Liver (tissue), 9 donors: ENCODE data around the gene TTLL7. TPM values are rescaled to one million over a fixed set of nuclear protein-coding genes. Genes with fewer than 3 reads are reported as not detected.

Experiments
- DNase-seq: peaks from one replicate; pipeline ENCODE4 v3.0.0-alpha.2; 2017; ENCODE audit warnings: low spot score
- H3K27ac ChIP-seq, 2 donors: one replicate each; pipeline ENCODE4 v1.7.0; 2013; ENCODE audit warnings: inconsistent platforms in 2 of 2, low read length in 2 of 2, control low read depth in 1 of 2, low read depth in 1 of 2, mild to moderate bottlenecking in 1 of 2
- H3K27me3 ChIP-seq, 4 donors: one replicate each; pipeline versions ENCODE4 v1.6.1 to v1.7.0; 2013; ENCODE audit warnings: low read length in 3 of 4, inconsistent platforms in 1 of 4, mild to moderate bottlenecking in 1 of 4, moderate library complexity in 1 of 4; ENCODE audit not compliant: control insufficient read depth in 4 of 4, insufficient read depth in 4 of 4
- H3K36me3 ChIP-seq, 4 donors: one replicate each; pipeline versions ENCODE4 v1.6.1 to v1.7.0; 2013; ENCODE audit warnings: low read length in 3 of 4, mild to moderate bottlenecking in 3 of 4, low read depth in 1 of 4, moderate library complexity in 1 of 4; ENCODE audit not compliant: control insufficient read depth in 4 of 4, insufficient read depth in 3 of 4
- H3K4me1 ChIP-seq, 4 donors: one replicate each; pipeline versions ENCODE4 v1.6.1 to v1.7.0; 2013; ENCODE audit warnings: low read length in 3 of 4, mild to moderate bottlenecking in 3 of 4, moderate library complexity in 1 of 4; ENCODE audit not compliant: control insufficient read depth in 4 of 4, insufficient read depth in 4 of 4
- H3K4me3 ChIP-seq, 3 donors: one replicate each; pipeline versions ENCODE4 v1.6.1 to v1.7.0; 2013; ENCODE audit warnings: low read length in 3 of 3, control low read depth in 1 of 3, low read depth in 1 of 3, mild to moderate bottlenecking in 1 of 3
- H3K9ac ChIP-seq, 2 donors: one replicate each; pipeline ENCODE4 v1.7.0; 2013; ENCODE audit warnings: low read length in 2 of 2, mild to moderate bottlenecking in 2 of 2, moderate library complexity in 2 of 2, control low read depth in 1 of 2, low read depth in 1 of 2
- H3K9me3 ChIP-seq, 4 donors: one replicate each; pipeline versions ENCODE4 v1.6.1 to v1.7.0; 2013; ENCODE audit warnings: low read length in 3 of 4; ENCODE audit not compliant: control insufficient read depth in 4 of 4
- ATF3 ChIP-seq: IDR thresholded peaks from 2 replicates; pipeline ENCODE4 v1.6.1; 2016; ENCODE audit warnings: antibody characterized with exemption
- CTCF ChIP-seq: fragments of 150-350 bp; IDR thresholded peaks from 2 replicates; pipeline ENCODE4 v1.5.1; 2017; ENCODE audit warnings: improper control_type of control experiment, low read depth, low read length; ENCODE audit not compliant: missing input control
- EGR1 ChIP-seq, 2 donors: IDR thresholded peaks; 2 replicates each; pipeline ENCODE4 v1.6.1; 2016 to 2018; ENCODE audit warnings: antibody characterized with exemption in 2 of 2, low read depth in 2 of 2
- FOXA1 ChIP-seq: IDR thresholded peaks from 2 replicates; pipeline ENCODE4 v1.6.1; 2016; ENCODE audit warnings: antibody characterized with exemption
- FOXA2 ChIP-seq: IDR thresholded peaks from 2 replicates; pipeline ENCODE4 v1.6.1; 2016; ENCODE audit warnings: antibody characterized with exemption
- GABPA ChIP-seq, 2 donors: IDR thresholded peaks in 1 of 2; conservative IDR thresholded peaks in 1 of 2; 2 replicates each; pipeline ENCODE4 v1.6.1; 2016; ENCODE audit warnings: antibody characterized with exemption in 2 of 2, mild to moderate bottlenecking in 1 of 2, moderate library complexity in 1 of 2
- HNF4A ChIP-seq, 2 donors: conservative IDR thresholded peaks; 2 replicates each; pipeline ENCODE4 v1.6.1; 2016; ENCODE audit warnings: antibody characterized with exemption in 2 of 2, mild to moderate bottlenecking in 2 of 2
- HNF4G ChIP-seq: IDR thresholded peaks from 2 replicates; pipeline ENCODE4 v1.6.1; 2016; ENCODE audit warnings: antibody characterized with exemption
- JUND ChIP-seq, 2 donors: IDR thresholded peaks; 2 replicates each; pipeline ENCODE4 v1.6.1; 2016; ENCODE audit warnings: antibody characterized with exemption in 2 of 2
- MAX ChIP-seq: IDR thresholded peaks from 2 replicates; pipeline ENCODE4 v1.6.1; 2016; ENCODE audit warnings: antibody characterized with exemption
- NR2F2 ChIP-seq: IDR thresholded peaks from 2 replicates; pipeline ENCODE4 v1.6.1; 2016; ENCODE audit warnings: antibody characterized with exemption
- RAD21 ChIP-seq, 2 donors: IDR thresholded peaks; 2 replicates each; pipeline ENCODE4 v1.6.1; 2016; ENCODE audit warnings: antibody characterized with exemption in 2 of 2, mild to moderate bottlenecking in 2 of 2
- REST ChIP-seq: IDR thresholded peaks from 2 replicates; pipeline ENCODE4 v1.6.1; 2016; ENCODE audit warnings: antibody characterized with exemption, mild to moderate bottlenecking
- RXRA ChIP-seq, 2 donors: IDR thresholded peaks; 2 replicates each; pipeline ENCODE4 v1.6.1; 2017 to 2018; ENCODE audit warnings: antibody characterized with exemption in 2 of 2, mild to moderate bottlenecking in 1 of 2
- SP1 ChIP-seq: IDR thresholded peaks from 2 replicates; pipeline ENCODE4 v1.6.1; 2018; ENCODE audit warnings: antibody characterized with exemption, mild to moderate bottlenecking
- TAF1 ChIP-seq: conservative IDR thresholded peaks from 2 replicates; pipeline ENCODE4 v1.6.1; 2016; ENCODE audit warnings: antibody characterized with exemption, mild to moderate bottlenecking
- YY1 ChIP-seq: IDR thresholded peaks from 2 replicates; pipeline ENCODE4 v1.6.1; 2016; ENCODE audit warnings: antibody characterized with exemption, mild to moderate bottlenecking
- ZBTB33 ChIP-seq: IDR thresholded peaks from 2 replicates; pipeline ENCODE4 v1.6.1; 2016; ENCODE audit warnings: antibody characterized with exemption
- polyA plus RNA-seq, 2 donors: library from polyadenylated mRNA; stranded (reverse) in 1 of 2; unstranded in 1 of 2; fragments of 200-250 nt in 1 of 2; fragments of >200 nt in 1 of 2; fragmentation: Nextera tagmentation in 1 of 2; extraction: Ambion mirVana in 1 of 2; gene quantifications; one replicate each; pipeline versions ENCODE4 v1.2.1 to v1.2.3, GENCODE V29; 2013 to 2015
- total RNA-seq, 2 donors: library from RNA; depleted of rRNA; stranded (reverse); fragments of >200 nt; gene quantifications; one replicate each; pipeline ENCODE4 v1.2.3, GENCODE V29; 2014
- donor health status: healthy.
- donor health status: healthy.
- donor health status: healthy.
- donor health status: healthy.
- donor health status: healthy.

Gene TTLL7
- total and polyA plus RNA-seq, 4 donors = 1.1 to 6.0 (median 1.9) TPM

GRCh38 chr1:83929184-83929583 is 69.7 kb downstream of the TTLL7 start (continued):
- TF ChIP-seq YY1 = peak; percentile 29

GRCh38 chr1:83928396-83928795 is 70.5 kb downstream of the TTLL7 start:
- no peak overlapping the region for H3K4me3 ChIP-seq
- no peak for DNase-seq
- no peaks in the 10 kb centered on the region for H3K9me3 ChIP-seq
- no peak overlapping the region for H3K27ac ChIP-seq
- H3K36me3 ChIP-seq = no peaks in the 10 kb centered on the region
- no peak overlapping the region for H3K9ac ChIP-seq
- no peak for TF ChIP-seq MAX
- TF ChIP-seq HNF4G = no peak
- TF ChIP-seq HNF4A (conservative IDR thresholded peaks at IDR 0.05) = peak in 1 of 2 donors; percentile 38
- TF ChIP-seq FOXA2 = peak; percentile 39
- no peak for TF ChIP-seq ZBTB33
- peak in 1 of 2 donors; percentile 42 for TF ChIP-seq RXRA (IDR thresholded peaks at IDR 0.05)
- TF ChIP-seq JUND (IDR thresholded peaks at IDR 0.05) = peak in 1 of 2 donors; percentile 49
- TF ChIP-seq YY1 = no peak
- no peak for TF ChIP-seq FOXA1
- no peak for TF ChIP-seq EGR1 (IDR thresholded peaks at IDR 0.05; ENCODE audit: low read depth in 2 of 2)
- peak; percentile 56 for TF ChIP-seq ATF3
- peak in 1 of 2 donors; percentile 36 for TF ChIP-seq RAD21 (IDR thresholded peaks at IDR 0.05)
- TF ChIP-seq GABPA (IDR thresholded peaks at IDR 0.05 in 1 of 2, conservative IDR thresholded peaks at IDR 0.05 in 1 of 2) = no peak
- no peak for TF ChIP-seq TAF1
- TF ChIP-seq REST = no peak
- TF ChIP-seq SP1 = peak; percentile 21
- TF ChIP-seq NR2F2 = no peak
- TF ChIP-seq CTCF = no peak
- H3K27me3 ChIP-seq = no peaks in the 10 kb centered on the region
- H3K4me1 ChIP-seq = peaks cover 0 to 3% (median under 1%) of the 10 kb centered on the region in 4 donors
